ENCODE data around the gene OSBPL10.

The OSBPL10 gene

DNA sequence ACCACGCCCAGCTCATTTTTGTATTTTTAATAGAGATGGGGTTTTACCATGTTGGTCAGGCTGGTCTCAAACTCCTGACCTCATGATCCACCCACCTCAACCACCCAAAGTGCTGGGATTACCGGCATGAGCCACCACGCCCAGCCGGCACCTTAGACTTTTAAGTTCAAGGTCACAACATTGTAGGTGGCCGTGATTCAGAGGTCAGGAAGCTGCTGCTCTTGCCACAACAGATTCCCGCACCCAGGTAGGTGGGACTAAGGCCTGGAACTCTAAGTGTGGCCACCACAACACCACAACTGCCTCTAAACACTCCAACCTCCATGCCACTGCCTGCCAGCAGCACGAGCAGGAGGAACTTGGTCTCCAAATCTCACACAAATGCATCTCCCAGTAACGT lies 251.5 kb downstream of the OSBPL10 start:
- no peak for DNase-seq

DNA sequence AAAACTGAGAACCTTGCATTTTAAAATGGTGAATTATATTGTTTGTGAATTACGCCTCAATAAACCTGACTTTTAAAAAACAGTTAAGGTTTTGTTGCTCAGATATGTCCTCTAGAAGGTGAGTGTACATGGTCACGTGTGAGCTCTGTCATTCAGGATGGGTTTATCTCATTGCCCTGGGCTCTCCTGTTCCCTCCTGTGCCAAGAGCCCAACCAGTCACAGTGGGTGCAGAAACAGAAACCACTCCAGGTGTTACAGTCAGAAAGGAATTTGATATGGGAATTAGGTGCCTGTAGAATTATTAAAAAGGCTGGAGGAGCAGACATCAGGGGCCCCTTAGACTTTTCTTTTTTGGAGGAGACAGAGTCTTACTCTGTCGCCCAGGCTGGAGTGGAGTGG lies 252.0 kb downstream of the OSBPL10 start:
- peak in 1 of 2 experiments; percentile 16 for DNase-seq

DNA sequence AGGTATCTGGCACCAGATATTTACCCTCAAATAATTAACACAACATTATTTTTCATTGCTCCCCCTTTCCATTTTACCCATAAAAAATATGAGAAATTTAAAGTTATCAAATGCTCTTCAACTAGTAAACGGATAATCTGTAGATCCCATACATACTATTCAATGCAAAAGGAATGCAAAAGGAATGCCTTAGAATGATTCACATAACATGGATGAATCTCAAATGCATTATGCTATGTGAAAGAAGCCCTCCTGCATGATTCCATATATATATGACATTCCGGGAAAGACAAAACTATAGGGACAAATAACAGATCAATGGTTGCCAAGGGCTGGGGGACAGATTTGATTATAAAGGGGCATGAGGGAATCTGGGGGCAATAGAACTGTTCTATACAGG lies 252.7 kb downstream of the OSBPL10 start:
- DNase-seq: no peak

DNA sequence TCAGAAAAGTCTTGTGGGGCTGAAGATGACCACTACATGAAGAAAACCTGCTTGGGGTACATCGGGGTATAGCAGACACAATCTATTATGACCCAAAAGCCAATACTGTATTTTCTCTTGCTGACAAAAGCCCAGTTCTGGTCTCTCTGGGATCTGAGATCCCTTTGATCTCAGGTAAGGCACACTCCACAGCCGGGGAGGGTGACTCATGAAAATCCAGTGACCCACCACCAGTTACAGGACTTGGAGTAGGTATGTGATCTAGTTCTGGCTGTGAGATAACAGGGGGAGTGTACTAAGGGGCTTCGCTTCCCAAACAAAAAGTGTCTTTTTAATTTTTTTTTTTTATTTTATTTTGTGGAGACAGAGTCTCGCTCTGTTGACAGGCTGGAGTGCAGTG lies 255.1 kb downstream of the OSBPL10 start:
- no peak for DNase-seq

DNA sequence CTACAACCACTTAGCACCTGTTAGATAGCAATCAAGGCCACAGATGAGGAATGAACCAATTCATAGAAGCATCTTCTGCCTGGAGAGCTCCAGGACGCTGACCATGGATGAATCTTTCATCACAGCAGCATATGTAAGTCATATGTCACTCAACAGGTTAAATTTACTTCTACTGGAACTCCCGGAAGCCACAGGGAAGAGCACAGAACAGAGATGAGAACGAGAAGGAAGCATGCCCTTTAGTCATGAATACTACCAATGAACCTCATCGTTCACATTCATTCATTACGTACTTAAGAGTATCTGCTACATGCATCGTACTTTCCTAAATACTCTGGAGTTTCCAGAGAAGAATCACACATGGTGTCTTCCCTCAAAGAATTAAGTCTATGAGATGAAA lies 255.5 kb downstream of the OSBPL10 start:
- DNase-seq: no peak

DNA sequence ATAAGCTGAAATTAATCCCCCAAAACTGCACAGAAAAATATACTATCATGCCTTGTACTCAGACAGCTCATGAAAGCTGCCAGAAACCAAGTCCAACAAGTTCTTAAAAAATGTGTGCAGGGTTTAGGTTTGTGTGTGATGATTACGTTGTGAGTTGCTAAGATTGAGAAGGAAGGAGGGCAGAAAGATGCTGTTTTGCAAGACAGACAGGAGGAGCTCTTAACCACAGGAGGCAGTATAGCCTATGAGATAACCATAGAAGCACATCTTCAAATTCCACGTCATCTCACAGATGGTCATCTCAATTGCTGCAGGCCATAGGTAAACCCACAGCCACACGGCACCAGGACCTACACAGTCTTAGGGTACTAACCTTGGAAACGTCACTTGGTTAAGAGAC lies 256.4 kb downstream of the OSBPL10 start:
- peak in 1 of 2 experiments; percentile 53 for DNase-seq

DNA sequence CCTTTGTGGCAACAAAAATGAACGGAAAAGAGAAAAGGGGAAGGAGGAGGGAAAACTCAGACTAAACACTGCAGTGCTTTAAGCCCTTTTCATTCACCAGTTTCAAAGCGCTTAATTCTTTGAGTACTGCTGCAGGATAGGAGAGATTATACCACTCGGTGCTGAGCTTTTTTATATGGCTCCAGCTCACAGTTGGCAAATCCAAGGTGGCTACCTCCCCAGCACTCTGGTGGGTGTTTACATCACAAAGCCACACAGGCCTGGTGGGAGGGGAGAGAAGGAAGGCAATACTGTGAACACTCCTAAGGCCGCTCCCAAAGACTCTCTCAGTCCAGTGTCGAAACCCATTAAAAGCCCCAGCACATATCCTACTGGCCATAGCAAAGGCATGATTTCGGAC lies 256.9 kb downstream of the OSBPL10 start:
- DNase-seq: no peak

DNA sequence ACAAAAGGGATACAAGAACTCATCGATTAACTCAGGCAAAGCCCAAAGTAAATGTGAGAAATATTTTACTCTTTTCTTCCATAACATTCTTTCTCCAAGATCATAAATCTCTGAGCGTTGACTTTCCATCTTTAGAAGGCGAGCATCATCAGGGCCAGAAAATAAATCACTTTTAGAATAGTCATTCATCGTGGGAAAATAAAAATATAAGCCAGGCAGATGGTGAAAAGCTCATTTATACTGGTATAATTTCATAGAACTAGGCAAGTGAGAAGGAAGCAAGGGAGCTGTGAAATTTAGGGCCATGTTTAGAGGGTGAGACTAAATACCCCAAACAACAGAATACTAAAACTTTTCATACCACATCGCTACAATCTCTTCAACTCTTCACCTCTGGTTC lies 257.4 kb downstream of the OSBPL10 start:
- DNase-seq: no peak

DNA sequence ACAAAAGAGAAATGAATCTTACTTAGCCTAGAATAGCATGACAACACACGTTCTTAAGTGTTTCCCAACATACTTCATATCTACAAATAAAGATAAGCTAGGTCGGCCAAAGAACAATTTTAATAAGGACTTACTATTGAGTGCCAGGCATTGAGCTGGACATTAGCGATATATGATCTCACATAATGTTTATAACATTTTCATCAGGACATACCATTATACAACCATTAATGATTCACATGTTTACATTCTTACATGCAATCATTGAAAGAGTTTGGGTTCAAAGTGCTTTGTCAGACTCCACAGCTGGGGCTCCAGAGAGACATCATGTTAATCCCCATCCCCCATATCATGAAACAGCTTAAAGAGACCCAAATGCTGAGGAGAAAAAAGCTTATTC lies 259.4 kb downstream of the OSBPL10 start:
- DNase-seq: no peak

DNA sequence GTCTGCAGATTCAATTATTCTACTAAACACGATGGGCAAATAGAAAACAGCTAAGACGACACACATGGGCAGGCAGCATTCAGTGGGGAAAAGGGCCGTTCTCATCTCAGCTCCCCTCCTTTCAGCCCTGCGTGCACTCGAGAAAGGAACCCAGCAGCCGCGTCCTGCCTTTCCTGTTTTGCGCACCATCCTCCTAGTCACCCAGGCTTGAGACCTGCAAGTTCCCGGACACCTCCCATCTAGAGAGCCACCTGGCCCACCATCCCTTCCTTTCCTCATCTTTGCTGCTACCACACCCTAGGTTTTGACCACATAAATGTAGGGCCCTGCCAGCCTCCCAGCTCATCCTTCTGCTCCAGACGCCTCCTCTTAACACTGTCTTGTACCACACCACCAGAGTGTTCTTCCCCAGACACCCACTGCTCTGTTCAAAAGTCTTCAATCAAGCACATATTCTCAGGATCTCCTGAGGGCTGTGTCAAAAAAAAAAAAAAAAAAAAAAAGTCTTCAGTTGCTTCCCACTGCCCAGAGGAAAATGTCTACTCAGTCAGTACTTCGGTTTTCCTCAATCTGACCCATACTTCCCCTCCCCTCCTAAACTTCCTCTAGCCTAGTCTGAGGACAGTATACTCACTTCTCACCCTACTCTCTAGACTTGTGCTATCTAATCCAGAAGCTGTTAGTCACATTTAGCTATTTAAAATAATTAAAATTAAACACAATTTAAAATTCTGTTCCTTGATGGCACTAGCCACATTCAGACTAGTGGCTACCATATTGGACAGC lies 266.4 kb downstream of the OSBPL10 start:
- DNase-seq: no peak

DNA sequence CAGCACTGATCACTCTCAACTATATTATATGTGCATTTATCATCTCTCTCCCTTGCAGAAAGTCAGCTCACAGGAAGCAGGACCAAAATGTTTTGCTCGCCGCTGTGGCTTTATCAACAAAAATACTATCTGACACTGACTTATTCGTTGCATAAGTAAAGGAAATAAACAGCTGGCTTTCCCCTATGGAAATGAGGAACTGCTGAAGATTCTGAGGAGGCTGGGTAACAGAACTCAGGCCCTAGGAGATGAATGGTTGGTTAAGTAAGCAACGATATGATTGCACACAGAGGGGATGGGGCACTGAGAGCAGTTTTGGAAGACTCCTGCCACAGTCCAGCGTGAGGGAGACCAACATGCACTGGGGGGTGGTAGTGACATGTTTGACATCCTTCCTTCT lies 267.2 kb downstream of the OSBPL10 start:
- no peak for DNase-seq

DNA sequence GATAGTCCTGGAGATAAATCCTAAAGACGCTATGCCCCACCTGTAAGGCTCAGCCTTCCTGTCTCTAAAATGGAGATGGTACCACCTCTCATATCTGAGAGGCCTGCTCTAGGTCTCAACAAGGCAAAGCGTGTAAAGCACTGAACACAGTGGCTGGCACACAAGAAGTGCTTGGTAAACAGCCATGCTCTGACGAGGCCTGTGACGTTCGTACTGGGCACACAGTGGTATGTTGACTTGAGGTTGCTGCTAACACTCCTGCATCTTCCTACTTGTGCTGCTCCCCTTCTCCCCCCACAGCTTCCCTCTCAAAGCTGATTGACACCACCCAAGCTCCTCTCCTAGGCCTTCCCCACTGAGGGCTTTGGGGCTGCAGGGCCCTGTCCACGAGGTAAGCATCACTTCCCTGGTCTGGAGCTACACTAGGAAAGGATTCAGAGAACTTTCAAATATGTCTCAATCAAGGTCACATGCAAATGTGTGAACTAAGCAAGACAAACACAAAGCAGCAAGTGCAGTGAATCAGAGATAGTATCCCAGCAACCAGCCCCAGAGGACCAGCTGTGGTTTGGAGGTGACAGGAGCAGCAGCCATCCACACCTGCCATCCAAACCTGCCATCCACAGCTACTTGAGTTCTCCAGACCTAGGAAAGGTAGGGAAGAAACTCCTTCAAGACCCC lies 270.8 kb downstream of the OSBPL10 start:
- DNase-seq: no peak

DNA sequence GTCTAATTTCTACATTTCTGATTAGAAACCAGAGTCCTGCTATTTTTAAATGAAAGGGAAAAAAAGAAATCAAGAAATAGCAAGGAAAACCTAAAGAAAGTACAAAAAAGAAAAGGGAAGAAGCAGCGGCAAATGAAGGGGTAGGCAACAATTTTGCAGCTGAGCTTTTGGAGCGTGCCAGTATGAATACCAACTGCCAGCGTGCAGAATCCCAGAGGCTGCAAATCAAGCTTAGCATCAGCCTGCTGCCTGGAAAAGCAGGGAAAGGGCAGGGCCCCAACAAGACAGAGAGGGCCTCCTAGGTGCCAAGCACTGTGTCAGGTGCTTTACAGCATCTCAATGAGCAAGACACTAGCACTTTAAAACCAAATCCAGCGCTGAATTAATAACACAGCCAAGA lies 271.5 kb downstream of the OSBPL10 start:
- DNase-seq: no peak

DNA sequence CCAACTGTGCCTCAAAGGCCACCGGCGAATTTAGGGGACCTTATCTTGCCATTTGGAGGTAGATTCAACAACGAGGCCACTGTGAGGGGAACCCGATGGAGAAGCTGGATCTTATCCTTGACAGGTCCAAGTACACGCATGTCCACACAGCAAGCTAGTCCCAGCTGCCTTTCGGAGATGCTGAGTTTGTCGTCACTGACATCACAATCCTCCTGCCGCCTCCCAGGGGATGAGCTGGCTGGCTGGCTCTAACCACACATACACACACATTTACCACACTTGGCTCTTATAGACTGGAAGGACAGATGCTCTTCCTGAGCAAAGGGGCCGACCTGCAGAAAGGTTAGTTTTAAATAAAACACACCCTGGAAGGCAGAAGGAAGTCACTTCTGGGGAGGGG lies 272.1 kb downstream of the OSBPL10 start:
- DNase-seq: no peak

DNA sequence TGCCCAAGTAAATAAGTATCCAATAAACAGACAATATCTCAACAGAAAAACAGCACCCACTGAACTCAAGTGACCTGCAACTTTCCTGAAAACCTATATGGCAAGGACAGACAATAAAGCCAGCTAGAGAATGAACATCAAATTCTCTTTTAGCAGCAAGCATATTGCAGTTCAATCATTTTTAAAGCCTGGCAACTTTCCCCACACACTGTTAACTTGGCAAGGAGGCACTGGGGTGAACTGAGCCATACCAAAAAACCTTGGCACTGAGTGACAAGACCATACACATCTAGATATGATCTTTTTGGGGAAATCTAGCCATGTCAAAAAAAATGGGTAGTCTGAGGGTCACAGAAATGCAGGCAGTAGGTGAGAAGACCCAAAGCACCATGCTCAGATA lies 273.8 kb downstream of the OSBPL10 start:
- no peak for DNase-seq

DNA sequence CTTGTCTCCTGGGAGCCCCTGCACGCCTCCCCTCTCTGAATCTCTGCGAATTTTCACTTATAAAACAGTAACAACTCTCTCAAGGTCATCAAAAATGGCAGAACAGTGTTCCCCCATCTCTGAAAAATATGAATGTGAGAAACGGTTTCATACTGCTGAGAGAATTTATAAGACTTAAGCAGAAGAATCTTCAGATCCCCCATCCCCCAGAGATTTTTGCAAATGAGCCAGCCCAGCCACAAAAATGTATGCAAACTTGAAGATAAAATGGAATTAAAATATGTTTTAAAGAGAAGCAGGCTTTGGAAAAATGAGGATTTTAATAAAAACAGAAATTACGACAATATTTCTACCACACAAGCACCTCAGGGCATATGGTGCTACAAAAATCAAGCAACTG lies 275.3 kb downstream of the OSBPL10 start:
- no peak for DNase-seq

DNA sequence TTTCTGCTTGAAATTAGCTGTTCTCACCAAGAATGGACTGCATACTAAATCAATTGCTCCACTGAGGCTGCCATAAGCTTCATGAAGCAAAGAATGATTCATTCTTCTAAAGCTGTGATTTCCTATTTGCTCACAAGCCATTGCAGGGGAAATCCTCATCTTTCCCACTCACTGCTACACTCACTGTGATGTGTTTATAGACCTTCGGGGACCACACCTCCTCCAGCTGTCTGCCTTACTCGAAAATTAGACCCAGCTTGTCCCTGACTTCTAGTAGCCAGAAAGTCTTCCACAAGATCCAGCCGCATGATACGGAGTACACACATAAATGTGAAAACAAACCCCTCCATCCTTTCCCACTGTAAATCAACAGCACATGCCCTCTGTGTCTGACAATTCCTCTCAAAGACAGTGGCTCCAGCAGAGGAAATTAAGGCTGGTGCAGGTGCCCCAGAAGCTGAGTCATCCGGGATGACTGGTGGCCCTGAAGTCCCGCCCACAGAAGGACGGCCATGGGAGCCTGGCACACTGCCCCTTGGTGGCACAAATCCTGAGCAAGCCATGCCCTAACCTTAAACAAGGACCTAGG lies 276.4 kb downstream of the OSBPL10 start:
- peak in 1 of 2 experiments; percentile 23 for DNase-seq

DNA sequence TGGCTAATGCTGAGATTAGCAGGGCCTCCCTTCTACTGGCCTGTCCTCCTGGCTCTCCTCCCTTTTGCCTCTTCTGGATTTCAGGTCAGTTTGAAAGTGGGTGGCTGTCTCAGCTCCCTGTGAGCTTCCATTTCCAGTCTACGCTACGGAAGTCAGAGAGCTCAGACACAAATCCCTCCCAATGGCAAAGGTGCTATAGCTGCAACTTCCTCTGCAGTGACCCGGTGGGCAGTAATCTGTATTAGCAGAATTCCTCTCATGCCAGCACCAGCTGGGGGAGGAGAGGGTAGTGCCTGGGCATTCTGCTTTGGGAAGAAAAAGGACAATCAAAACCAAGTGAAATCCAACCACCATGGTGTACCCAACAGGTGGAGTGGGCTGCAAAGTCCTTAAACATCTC lies 276.9 kb downstream of the OSBPL10 start:
- no peak for DNase-seq

DNA sequence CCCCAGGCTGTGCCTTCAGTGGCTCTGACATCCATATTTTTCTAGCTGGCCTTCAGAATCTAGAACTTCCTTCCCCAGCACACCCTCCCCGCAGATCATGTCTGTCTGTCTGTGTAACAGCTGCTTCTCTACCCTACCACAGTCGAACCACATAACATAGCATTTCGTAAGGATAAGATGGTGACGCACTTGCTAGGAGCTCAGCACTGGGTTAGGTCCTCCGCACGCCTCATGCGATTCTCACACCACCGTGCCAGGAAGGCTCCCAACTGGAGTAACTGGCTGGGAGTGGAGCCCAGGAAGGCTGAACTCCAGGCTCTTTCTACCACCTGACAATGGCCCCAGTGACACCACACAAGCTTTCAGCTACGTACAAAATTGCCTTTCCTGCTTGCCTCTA lies 279.8 kb downstream of the OSBPL10 start:
- DNase-seq: no peak

DNA sequence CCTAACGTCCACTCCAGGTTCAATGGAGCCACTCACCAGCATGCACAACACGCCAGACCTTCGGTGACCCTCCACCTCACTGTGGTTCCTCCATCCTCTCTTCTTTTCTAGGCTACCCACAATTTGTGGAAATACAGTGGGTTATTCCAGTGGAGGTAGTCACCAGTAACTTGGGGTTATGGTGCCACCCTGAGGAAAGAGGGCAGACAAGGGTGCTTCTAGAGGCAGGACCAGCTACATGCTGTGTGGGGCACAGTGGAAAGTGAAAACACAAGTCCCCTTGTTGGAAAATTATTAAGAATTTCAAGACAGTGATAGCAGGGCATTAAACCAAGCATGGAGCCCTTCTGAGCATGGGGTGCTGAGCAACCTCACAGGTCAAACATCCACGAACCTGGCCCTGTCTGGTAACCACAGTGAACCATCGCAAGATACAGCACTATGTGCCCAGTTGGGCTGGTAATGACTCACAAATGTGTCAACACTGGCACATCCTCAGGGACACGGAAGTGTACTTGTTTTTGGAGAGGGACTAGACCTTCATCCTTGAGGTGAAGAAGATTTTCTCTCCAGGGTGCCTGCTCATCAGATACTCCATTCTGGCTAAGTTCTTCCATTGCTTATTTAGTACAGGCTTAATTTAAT lies 281.6 kb downstream of the OSBPL10 start:
- DNase-seq: no peak

DNA sequence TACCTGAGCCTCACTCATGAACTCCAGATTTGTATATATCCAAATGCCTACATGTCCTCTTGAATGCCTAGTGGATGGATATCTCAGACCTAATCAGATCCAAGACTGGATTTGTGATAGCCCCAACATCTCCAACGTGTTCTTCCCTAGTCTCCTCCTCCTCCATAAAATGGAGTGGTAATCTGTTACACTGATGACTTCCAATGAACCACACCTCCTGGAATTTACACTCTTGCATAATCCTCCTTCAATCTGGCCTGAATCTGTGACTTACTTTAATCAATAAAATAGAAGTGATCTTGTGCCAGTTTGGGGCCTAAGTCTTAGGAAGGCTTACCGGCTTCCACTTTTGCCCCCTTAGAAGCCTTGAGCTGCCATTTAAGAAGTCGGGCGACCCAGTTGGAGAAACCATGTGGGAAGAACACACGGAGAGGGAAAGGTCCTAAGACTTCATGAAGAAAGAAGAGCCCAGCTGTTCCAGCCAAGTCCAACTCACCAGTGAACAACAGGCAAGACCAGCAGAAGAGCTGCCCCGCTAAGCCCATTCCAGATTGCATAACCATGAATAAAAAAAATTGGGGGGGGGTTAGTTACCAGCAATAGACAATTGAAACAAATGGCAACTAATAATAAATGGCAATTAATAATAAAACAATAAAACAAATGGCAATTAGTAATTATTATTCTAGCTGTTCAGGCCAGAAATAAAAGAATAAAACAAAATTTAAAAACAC lies 284.1 kb downstream of the OSBPL10 start:
- DNase-seq: no peak

DNA sequence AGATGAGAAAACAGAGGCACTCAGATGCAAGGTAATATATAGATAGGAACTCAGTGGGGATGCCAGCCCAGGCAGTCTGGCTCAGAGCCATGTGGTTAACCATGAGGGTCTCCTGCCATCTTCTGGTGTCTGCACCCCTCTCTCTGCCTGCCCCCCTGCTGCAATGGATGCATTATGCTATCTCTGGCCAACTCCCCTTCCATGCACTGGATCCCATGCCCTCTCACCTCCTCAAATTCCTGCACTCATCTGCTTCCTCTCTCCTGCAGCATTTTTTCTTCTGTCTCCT lies 285.1 kb downstream of the OSBPL10 start:
- DNase-seq: no peak

DNA sequence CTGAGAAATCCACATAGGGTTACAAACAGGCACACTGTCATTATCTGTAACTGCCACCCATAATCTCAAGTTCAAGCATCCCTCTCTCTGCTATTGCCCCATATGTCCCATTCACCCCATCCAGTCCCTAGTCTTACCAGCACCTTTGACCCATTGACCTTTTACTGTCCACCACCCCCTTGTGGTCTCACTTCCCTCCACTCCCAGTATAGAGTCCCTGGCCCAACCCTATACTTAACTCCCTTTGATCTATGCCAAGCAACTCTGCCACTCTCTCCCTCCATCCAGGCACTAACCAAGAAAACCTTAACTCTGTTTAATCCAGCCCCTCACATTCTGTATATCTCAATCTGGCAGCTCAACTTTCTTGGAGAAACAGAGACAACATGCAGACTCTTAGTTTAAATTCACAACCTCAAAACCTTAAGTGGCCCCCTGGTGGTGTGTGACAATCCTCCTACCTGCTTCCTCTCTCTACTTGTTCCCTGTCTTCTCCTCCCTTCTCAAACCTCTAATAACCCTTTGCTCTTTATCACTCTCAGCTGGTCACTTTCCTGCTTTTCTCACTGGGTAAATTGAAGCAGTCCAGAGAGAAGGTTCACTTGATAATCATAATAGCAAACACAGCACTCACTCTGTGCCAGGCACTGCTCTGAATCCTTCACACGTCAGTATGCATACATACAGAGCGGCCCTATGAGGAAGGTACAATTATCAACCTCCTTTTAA lies 285.6 kb downstream of the OSBPL10 start:
- DNase-seq: no peak

All from NCI-H524 (cell line).